ENCODE results near the gene MRTFB. TPM values are rescaled to one million over a fixed set of nuclear protein-coding genes. Genes with fewer than 3 reads are reported as not detected.

MRTFB gene
- total RNA-seq, 1 experiment from 2014 or later, result 29.5 TPM

DNA sequence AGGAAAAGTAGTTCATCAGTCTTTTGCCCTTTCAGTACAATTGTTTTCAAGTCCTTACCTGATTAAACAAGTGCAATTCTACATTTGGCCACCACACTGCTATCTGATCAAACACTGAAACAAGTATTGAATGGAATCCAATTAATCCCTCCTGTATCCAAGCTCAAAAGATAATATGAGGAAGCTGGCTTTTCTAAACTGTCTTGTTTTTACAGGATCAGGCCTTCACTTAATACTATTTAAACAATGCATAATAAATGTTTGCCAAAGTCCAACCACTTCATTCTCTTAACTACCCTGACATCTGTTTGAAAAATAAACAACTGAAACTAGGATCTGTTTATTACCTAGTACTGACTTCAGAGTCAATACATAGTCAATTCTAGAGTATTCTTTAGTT, 131.6 kb downstream of the MRTFB start:
- Histone ChIP-seq H3K9me3 (no peaks in the 10 kb centered on the region), H3K36me3 (ENCODE audit: control insufficient read depth, insufficient read depth, low read length) (no peaks in the 10 kb centered on the region), H3K27me3 (replicated peaks; ENCODE audit: control insufficient read depth, insufficient read depth, low read length) (no peaks in the 10 kb centered on the region), H3K4me1 (peaks cover 10% of the 10 kb centered on the region), H3K4me3 (ENCODE audit: low read depth, low read length) (no peak overlapping the region)
- no peaks in the 10 kb centered on the region for H3K9me3 Mint-ChIP-seq (ENCODE audit: unreplicated experiment)
- POLR2A ChIA-PET, result no interaction called here
- no peak overlapping the region for H3K4me3 Mint-ChIP-seq (ENCODE audit: unreplicated experiment)
- H3K4me1 Mint-ChIP-seq (ENCODE audit: low read depth, unreplicated experiment), result peaks cover 26% of the 10 kb centered on the region
- DNase-seq, result peak in 1 of 2 experiments; percentile 14
- no peaks in the 10 kb centered on the region for H3K27me3 Mint-ChIP-seq (ENCODE audit: insufficient read depth, unreplicated experiment)
- CTCF ChIA-PET, result interaction anchor here (1.5 kb wide), 1 partner anchor 18 kb away, joined by 3 read pairs; no protein-coding TSS in a partner anchor
- H3K27ac Mint-ChIP-seq (ENCODE audit: unreplicated experiment), result no peak overlapping the region
- no TSS peak for BruUV-seq (replicated peaks)
- H3K36me3 Mint-ChIP-seq (ENCODE audit: insufficient read depth, unreplicated experiment), result no peaks in the 10 kb centered on the region
- TF ChIP-seq, protein P1, sequence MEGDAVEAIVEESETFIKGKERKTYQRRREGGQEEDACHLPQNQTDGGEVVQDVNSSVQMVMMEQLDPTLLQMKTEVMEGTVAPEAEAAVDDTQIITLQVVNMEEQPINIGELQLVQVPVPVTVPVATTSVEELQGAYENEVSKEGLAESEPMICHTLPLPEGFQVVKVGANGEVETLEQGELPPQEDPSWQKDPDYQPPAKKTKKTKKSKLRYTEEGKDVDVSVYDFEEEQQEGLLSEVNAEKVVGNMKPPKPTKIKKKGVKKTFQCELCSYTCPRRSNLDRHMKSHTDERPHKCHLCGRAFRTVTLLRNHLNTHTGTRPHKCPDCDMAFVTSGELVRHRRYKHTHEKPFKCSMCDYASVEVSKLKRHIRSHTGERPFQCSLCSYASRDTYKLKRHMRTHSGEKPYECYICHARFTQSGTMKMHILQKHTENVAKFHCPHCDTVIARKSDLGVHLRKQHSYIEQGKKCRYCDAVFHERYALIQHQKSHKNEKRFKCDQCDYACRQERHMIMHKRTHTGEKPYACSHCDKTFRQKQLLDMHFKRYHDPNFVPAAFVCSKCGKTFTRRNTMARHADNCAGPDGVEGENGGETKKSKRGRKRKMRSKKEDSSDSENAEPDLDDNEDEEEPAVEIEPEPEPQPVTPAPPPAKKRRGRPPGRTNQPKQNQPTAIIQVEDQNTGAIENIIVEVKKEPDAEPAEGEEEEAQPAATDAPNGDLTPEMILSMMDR (IDR thresholded peaks at IDR 0.05; ENCODE audit: insufficient read depth in 1 of 2, low read depth in 1 of 2, low read length in 1 of 2, severe bottlenecking in 1 of 2, unreplicated experiment in 1 of 2), result peak in 1 of 2 experiments; percentile 39
- intact Hi-C loops (cut with micrococcal nuclease; ENCODE audit: unreplicated experiment), result no loop called here

DNA sequence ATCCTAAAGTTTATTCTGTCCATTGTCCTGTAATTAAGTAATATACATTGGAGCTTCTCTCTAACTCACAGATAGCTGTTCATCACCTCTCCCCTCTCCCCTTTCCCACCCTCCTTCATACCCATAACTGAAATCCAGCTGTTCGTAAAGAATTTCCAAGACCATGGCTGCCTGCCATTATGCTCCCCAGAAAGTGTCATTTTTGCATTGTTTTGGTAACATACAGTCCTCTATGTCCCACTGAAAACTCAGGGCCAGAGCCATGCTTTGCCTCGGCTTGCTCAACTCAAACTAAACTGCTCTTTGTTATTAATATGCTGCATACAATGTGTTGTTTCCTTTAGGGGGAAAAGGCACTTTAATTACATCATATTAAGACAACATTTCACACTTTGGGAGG, 132.0 kb downstream of the MRTFB start:
- intact Hi-C loops (cut with micrococcal nuclease; ENCODE audit: unreplicated experiment), result no loop called here
- Histone ChIP-seq H3K27me3 (replicated peaks; ENCODE audit: control insufficient read depth, insufficient read depth, low read length) (no peaks in the 10 kb centered on the region), H3K9me3 (no peaks in the 10 kb centered on the region), H3K4me3 (ENCODE audit: low read depth, low read length) (no peak overlapping the region), H3K4me1 (peaks cover 10% of the 10 kb centered on the region), H3K36me3 (ENCODE audit: control insufficient read depth, insufficient read depth, low read length) (no peaks in the 10 kb centered on the region)
- H3K9me3 Mint-ChIP-seq (ENCODE audit: unreplicated experiment), result no peaks in the 10 kb centered on the region
- H3K36me3 Mint-ChIP-seq (ENCODE audit: insufficient read depth, unreplicated experiment), result no peaks in the 10 kb centered on the region
- DNase-seq, result no peak
- no TSS peak for BruUV-seq (replicated peaks)
- ChIA-PET CTCF (interaction anchor here (1.5 kb wide), 1 partner anchor 17 kb away, joined by 3 read pairs; no protein-coding TSS in a partner anchor), POLR2A (no interaction called here)
- TF ChIP-seq, protein P1 (IDR thresholded peaks at IDR 0.05; ENCODE audit: insufficient read depth in 1 of 2, low read depth in 1 of 2, low read length in 1 of 2, severe bottlenecking in 1 of 2, unreplicated experiment in 1 of 2), result no peak
- H3K4me1 Mint-ChIP-seq (ENCODE audit: low read depth, unreplicated experiment), result peaks cover 26% of the 10 kb centered on the region
- no peak overlapping the region for H3K27ac Mint-ChIP-seq (ENCODE audit: unreplicated experiment)
- H3K27me3 Mint-ChIP-seq (ENCODE audit: insufficient read depth, unreplicated experiment), result no peaks in the 10 kb centered on the region
- no peak overlapping the region for H3K4me3 Mint-ChIP-seq (ENCODE audit: unreplicated experiment)

DNA sequence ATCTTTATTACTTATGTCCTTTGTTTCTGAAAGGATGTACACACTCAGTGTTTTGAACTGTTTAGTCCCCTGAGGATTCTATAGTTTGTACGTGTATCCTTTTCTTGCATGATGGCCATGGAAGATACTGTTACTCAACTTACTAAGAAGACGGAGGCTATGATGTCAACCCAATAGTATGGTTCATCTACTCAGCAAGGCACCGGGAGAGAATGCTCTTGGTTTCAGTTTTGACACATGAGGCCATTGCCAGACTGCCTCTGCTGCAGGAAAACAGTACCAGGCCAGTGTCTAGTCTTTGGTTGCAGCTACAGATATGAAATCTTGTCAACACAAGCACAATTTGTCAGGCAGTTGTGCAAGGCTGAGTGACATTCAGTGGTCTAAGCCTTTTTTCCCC, 134.5 kb downstream of the MRTFB start:
- no peaks in the 10 kb centered on the region for H3K27me3 Mint-ChIP-seq (ENCODE audit: insufficient read depth, unreplicated experiment)
- POLR2A ChIA-PET, result no interaction called here
- no peaks in the 10 kb centered on the region for H3K9me3 Mint-ChIP-seq (ENCODE audit: unreplicated experiment)
- Histone ChIP-seq H3K9me3 (no peaks in the 10 kb centered on the region), H3K36me3 (ENCODE audit: control insufficient read depth, insufficient read depth, low read length) (no peaks in the 10 kb centered on the region), H3K4me1 (peaks cover 10% of the 10 kb centered on the region), H3K4me3 (ENCODE audit: low read depth, low read length) (no peak overlapping the region), H3K27me3 (replicated peaks; ENCODE audit: control insufficient read depth, insufficient read depth, low read length) (no peaks in the 10 kb centered on the region)
- peaks cover 8% of the 10 kb centered on the region for H3K4me1 Mint-ChIP-seq (ENCODE audit: low read depth, unreplicated experiment)
- H3K27ac Mint-ChIP-seq (ENCODE audit: unreplicated experiment), result no peak overlapping the region
- TF ChIP-seq, protein P1 (IDR thresholded peaks at IDR 0.05; ENCODE audit: insufficient read depth in 1 of 2, low read depth in 1 of 2, low read length in 1 of 2, severe bottlenecking in 1 of 2, unreplicated experiment in 1 of 2), result no peak
- H3K4me3 Mint-ChIP-seq (ENCODE audit: unreplicated experiment), result no peak overlapping the region
- no peak for DNase-seq
- no peaks in the 10 kb centered on the region for H3K36me3 Mint-ChIP-seq (ENCODE audit: insufficient read depth, unreplicated experiment)
- CTCF ChIA-PET, result no interaction called here
- intact Hi-C loops (cut with micrococcal nuclease; ENCODE audit: unreplicated experiment), result no loop called here
- BruUV-seq (replicated peaks), result no TSS peak
